Fibroblast of the aortic adventitia (primary cell): ENCODE measurements around the gene BDKRB1. TPM values are rescaled to one million over a fixed set of nuclear protein-coding genes. Genes with fewer than 3 reads are reported as not detected.

Experiments used
- DNase-seq: peaks from one replicate; pipeline ENCODE4 v3.0.0-alpha.2; 2010; ENCODE audit warnings: low read depth
- H3K4me3 ChIP-seq: 2 replicates; pipeline ENCODE4 v1.5.1; 2011; ENCODE audit warnings: low read depth, mild to moderate bottlenecking, control low read depth, low read length, moderate library complexity
- CTCF ChIP-seq: IDR thresholded peaks from 2 replicates; pipeline ENCODE4 v1.5.1; 2011; ENCODE audit warnings: mild to moderate bottlenecking, low read length, control low read depth, inconsistent platforms; ENCODE audit not compliant: insufficient read depth
- total RNA-seq: library from RNA; depleted of rRNA; stranded (reverse); fragments of >200 nt; gene quantifications from 2 replicates; pipeline ENCODE4 v1.2.3, GENCODE V29; 2012; ENCODE audit warnings: low replicate concordance

The BDKRB1 gene
- total RNA-seq, 1 donor: 6.9 TPM

GRCh38 chr14:96268431-96269358 is 12.7 kb downstream of the BDKRB1 start:
- TF ChIP-seq CTCF: no peak
- peak; percentile 98 for DNase-seq
- H3K4me3 ChIP-seq: no peak overlapping the region

DNA sequence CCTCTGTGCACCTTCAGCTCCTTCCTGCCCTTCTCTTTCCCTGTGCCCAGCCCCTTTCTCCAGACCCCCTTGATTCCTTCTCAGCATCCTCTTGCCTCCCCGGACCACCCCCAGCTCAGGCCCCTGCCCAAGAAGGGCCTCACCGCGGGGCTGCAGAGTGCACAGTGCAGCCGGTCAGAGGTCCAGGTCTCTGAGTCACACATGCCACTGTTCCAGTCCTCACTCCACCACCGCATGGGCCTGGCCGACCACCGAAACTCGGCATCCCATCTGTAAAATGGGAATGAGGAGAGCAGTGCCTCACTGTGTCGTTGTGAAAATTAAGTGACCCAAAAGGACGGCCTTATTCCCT is 13.3 kb downstream of the BDKRB1 start:
- TF ChIP-seq CTCF: no peak
- no peak for DNase-seq
- no peak overlapping the region for H3K4me3 ChIP-seq

GRCh38 chr14:96270565-96271420 is 14.8 kb downstream of the BDKRB1 start:
- no peak overlapping the region for H3K4me3 ChIP-seq
- DNase-seq: peak; percentile 62
- no peak for TF ChIP-seq CTCF

DNA sequence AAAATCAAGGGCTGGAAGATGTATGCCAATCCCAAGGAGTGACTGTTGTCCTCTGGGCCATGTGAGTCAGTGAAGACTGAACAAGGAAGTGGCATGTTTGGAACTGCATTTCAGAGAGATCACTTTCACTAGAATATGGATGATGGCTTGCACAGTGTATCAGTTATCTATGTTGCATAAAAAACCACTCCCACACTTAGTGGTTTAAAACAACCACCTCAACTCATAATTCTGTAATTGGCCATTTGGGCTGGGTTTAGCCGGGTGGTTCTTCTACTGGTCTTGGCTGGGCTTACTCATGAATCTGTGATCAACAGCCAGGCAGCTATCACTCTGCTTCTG is 15.4 kb downstream of the BDKRB1 start:
- no peak for TF ChIP-seq CTCF
- H3K4me3 ChIP-seq: no peak overlapping the region
- no peak for DNase-seq

- TF ChIP-seq CTCF: no peak
- DNase-seq: peak; percentile 78
- no peak overlapping the region for H3K4me3 ChIP-seq
These were observed 16.9 kb downstream of the BDKRB1 start for GRCh38 chr14:96272777-96273473.

DNA sequence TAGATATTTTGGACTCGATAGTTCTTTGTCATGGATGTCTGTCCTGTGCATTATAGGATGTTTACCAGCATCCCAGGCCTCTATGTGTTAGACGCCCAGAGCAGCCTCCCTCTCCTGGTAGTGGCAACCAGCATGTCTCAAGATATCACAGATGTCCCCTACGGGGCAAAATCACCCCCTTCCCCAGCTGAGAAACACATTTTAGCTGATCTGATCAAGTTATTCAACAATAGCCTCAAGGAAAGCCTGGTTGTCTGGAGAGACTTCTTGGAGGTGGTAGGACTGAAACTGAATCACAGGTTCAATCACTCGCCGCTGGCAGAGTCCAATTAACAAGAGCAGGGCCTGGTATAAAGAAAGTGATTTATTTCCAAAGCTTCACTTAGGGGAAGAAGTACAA is 17.6 kb downstream of the BDKRB1 start:
- no peak overlapping the region for H3K4me3 ChIP-seq
- DNase-seq: no peak
- no peak for TF ChIP-seq CTCF
